HG03439 (cell line): Measurements from ENCODE around the gene TANGO6.
"Not testable (repeated sequence)": the region's sequence is repeated elsewhere in the genome, so short reads cannot be mapped to it uniquely, and the experiment has no call there.

Experiments
- ATAC-seq: cut with Tn5 transposase; IDR thresholded peaks from one replicate; pipeline ENCODE4 v1.9.1; 2021; ENCODE audit warnings: mild to moderate bottlenecking, moderate library complexity; ENCODE audit not compliant: unreplicated experiment

Gene TANGO6

DNA sequence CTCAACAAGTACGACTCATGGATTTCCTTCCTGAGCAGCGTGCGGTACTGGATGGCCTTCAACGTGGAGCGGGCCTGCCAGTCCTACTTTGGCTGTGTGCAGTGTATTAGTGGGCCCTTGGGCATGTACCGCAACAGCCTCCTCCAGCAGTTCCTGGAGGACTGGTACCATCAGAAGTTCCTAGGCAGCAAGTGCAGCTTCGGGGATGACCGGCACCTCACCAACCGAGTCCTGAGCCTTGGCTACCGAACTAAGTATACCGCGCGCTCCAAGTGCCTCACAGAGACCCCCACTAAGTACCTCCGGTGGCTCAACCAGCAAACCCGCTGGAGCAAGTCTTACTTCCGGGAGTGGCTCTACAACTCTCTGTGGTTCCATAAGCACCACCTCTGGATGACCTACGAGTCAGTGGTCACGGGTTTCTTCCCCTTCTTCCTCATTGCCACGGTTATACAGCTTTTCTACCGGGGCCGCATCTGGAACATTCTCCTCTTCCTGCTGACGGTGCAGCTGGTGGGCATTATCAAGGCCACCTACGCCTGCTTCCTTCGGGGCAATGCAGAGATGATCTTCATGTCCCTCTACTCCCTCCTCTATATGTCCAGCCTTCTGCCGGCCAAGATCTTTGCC, 271.1 kb downstream of the TANGO6 start:
- ATAC-seq: no peak

DNA sequence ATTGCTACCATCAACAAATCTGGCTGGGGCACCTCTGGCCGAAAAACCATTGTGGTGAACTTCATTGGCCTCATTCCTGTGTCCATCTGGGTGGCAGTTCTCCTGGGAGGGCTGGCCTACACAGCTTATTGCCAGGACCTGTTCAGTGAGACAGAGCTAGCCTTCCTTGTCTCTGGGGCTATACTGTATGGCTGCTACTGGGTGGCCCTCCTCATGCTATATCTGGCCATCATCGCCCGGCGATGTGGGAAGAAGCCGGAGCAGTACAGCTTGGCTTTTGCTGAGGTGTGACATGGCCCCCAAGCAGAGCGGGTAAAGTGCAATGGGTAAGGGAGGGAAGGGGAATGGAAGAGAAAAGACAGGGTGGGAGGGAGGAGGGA, 271.6 kb downstream of the TANGO6 start:
- ATAC-seq: no peak

DNA sequence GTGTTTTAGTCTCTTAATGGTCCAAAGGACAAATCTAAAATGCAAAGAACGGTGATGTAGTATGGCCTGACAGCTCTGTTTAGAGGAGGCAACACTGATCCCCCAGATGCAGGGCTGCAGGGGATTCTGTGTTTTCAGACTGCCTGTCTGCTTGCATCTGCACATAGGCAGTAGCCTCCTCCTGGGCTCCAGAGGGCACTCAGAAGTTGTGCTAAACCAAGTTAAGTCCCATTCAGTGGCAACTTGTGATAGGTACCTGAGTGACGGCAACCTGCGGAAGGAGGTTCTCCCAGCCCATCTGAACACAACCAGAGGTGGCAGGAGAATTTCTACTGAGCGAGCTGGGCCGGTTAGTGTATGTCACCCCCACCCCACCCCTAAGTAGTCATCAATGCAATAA, 272.0 kb downstream of the TANGO6 start:
- ATAC-seq: no peak

DNA sequence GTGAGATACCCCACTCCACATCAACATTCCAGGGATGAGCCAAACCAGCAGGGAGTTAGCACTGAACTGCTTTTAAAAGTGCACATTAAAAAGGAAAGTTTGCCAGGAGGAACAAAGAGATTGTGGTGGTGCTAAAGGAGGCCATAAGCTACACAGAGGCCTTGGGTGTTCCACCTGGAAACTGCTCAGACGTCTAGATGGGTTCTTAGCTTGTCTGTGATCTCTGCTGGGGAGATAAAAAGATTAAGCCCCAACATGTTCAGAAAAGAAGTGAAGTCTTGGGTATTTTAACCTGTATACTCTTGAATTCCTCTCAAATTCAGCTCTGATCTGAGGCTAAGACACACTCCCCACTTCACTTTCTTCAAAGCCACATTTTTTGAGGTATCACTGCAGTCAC, 272.5 kb downstream of the TANGO6 start:
- ATAC-seq: no peak

DNA sequence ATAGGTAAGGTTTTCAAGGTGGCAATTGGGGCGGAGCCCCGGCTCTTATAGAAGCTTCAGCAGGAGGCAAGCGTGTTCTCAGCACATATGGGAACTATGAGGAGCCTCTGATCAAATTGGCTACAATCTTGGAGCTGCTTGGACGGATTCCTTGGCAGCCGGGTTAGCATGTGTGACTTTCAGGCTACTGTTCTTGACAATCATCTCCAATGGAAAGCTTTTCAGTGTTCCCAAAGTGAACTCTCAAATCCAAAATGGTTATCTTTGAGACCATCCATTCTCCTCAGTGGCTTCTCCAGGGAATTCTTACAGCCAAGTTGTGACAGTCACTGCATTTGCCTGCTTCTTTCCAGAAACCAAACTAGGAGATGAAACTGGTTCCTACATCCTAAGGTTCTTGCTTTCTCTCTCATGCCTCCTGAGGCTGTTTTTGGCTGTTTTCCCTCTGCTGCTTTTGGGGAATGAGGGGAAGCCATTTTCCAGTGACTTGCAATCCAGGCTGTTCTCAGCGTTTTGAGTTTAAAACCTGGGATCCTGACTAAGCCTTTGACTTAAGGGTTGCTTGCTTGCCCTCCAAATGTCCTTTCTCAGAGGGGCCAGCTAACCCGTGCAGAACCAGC, 273.0 kb downstream of the TANGO6 start:
- no peak for ATAC-seq

DNA sequence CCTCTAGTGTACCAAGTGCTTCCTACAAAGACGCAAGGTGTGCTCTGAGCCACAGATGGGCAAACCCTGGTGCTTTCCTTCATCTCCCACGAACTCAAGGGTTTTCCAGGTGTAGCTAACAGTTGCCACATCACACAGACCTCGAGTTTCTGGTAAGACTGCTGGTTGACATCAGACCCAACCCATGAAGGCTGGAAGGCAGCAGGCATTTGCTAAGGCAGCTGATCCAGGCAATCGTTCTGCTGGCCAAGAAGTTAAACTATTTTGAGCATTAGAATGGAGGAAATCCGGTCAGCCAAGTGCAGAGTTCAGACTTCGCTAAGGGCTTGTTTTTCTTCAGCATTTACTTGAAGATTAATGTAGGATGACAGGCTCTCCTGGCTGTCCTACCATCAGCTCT, 273.6 kb downstream of the TANGO6 start:
- ATAC-seq: no peak

DNA sequence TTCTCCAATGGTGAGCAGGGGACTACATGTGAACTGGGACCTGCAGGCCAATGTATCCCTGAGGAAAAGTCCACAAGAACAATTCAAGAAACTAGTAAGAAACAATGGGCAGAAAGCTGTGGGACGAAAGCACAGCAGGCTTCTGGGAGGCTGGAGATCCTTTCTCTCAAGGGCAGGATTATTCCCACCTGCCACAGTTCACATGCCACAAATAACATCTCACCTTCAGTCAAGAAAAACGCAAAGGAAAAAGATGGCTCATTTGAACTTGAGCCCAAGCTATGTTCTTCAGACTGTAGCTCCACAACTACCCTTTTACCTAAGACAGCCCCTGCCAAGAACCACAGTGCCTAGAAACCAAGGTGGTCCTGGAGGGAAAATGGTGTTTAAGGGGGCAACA, 275.1 kb downstream of the TANGO6 start:
- ATAC-seq: no peak

DNA sequence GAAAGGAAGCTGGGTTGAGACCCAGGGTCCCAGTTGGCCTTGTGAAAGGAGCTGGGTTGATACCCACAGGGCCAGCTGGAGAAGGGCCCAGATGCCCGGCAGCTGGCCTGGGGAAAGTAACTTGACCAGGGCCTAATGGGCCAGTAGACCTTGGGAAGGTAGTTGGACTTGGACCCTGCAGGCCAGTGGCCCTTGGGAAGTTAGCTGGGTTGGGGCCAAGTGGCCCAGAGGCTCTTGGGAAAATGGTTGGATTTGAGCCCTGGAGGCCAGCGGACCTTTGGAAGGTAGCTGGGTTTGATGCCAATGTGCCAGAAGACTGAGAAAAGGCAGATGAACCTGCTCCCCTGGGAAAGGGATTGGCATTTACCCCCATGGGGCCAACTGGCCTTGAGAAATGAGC, 275.7 kb downstream of the TANGO6 start:
- ATAC-seq: no peak

DNA sequence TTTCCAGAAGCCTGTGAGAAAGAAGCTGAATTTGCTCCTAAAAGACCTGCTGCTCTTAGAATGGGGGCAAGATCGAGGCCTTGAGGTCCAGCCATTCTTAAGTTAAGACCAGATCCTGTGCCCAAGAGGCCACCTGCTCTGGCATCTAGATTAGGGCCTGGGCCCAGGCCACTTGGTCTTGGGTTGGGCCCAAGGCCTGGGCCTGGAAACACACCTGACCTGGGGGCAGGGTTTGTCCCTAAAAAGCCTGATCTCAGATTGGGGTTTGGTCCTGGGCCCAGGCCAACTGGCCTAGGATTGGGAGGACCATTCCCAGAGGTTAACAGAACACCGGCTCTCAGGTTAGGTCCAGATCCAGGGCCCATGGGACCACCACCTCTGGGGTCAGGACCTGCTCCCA, 276.2 kb downstream of the TANGO6 start:
- ATAC-seq: no peak

DNA sequence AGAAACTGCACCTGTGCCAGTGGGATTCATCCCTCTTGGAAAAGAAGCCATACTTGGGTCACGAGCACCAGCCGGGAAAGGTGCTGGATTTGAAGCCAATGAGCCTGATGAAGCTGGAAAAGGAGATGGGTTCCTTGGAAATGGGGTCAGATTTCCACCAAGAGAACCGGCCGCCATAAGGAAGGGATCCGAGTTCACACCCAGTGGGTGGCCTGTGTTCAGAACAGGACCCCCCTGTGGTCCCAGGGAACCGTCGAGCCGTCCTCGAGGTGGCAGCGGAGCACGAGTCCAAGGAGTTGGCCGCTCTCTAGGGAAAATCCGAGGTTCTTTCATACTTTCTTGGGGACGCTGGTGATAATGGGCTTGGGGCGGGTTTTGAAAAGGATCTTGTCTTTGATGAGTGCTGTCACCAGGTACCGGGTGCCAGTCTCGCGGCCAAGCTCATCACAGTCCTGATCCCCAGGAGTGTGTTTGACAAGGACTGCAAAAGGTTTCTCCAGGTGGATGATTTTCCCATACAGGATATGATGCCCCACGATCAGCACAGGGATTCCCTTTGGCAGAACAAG, 276.8 kb downstream of the TANGO6 start:
- no peak for ATAC-seq

DNA sequence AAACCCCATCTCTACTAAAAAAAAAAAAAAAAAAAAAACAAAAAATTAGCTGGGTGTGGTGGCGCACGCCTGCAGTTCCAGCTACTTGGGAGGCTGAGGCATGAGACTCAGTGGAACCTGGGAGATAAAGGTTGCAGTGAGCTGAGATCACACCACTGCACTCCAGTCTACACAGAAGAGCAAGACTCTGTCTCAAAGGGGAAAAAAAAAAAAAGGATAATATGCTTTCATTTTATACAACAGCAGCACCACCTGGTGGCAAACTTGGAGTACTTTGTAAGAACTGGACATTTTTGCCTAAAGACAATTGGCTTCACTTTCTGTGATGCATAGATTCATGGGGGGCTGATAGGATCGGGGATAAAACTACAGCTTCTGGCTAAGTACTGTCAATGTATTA, 280.6 kb downstream of the TANGO6 start:
- ATAC-seq: no peak

DNA sequence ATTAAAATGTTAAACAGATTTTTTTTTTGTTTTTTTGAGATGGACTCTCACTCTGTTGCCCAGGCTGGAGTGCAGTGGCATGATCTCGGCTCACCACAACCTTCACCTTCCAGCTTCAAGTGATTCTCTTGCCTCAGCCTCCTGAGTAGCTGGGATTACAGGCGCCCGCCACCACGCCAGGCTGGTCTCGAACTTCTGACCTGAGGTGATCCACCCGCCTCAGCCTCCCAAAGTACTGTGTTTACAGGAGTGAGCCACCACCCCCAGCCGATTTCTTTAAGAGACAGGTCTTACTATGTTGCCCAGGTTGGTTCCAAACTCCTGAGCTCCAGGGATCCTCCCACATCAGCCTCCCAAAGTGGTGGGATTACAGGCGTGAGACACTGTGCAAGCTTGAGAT, 281.1 kb downstream of the TANGO6 start:
- ATAC-seq: not testable (repeated sequence)

DNA sequence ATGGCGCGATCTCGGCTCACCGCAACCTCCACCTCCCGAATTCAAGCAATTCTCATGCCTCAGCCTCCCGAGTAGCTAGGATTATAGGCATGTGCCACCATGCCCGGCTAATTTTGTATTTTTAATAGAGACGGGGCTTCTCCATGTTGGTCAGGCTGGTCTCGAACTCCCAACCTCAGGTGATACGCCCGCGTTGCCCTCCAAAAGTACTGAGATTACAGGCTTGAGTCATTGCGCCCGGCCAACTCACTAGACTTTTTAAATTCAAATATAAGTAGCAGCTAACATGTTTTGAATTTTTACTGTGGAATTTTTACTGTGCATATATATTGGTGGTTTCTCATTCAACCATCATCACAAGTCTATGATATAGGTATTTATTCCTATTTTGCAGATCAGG, 281.6 kb downstream of the TANGO6 start:
- ATAC-seq: not testable (repeated sequence)

DNA sequence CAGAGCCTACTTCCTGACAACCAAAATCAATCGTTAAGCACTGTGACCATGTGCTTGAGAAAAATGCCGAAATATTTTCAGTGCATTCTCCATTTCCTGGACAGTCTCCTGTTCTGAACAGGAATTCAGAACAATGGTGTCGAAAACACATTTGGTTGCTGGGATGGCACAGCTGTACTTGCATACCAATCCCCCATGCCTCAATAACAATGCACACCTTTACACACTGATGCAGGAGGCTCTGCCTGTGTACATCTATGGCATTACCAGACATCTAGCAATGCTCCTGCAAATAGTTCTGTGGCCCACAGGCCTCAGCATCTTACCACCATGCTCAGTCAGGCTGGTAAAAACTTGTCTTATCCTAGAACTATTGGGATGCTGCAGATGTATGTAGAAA, 282.9 kb downstream of the TANGO6 start:
- no peak for ATAC-seq

DNA sequence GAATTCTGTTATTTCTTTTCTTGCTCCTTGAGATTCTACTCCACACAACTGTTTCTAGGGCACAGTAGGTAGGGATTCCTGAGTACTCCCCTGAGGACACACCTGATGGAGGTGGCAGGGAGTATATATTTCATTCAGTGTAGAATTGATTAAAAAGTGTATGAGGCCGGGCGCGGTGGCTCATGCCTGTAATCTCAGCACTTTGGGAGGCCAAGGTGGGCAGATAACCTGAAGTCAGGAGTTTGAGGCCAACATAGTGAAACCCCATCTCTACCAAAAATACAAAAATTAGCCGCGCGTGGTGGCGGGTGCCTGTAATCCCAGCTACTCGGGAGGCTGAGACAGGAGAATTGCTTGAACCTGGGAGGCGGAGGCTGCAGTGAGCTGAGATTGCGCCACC, 283.5 kb downstream of the TANGO6 start:
- ATAC-seq: not testable (repeated sequence)

DNA sequence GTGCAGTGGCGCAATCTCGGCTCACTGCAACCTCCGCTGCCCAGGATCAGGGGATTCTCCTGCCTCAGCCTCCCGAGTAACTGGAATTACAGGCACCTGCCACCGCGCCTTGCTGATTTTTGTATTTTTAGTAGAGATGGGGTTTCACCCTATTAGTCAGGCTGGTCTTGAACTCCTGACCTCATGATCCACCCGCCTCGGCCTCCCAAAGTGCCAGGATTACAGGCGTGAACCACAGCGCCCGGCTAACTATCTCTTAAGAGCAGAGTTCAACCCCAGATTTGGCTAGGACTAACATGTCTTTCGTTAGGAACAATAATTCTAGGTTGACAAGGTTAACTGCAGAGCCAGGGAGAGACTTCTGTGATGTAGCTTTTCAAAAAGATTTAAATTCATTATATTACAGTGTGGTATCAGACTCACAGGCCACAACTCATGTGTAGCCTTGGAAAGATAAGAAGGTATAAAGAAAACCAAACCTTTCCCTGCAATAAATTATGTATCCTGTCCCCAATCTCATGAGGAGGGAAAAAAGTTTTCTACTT, 284.7 kb downstream of the TANGO6 start:
- no peak for ATAC-seq

DNA sequence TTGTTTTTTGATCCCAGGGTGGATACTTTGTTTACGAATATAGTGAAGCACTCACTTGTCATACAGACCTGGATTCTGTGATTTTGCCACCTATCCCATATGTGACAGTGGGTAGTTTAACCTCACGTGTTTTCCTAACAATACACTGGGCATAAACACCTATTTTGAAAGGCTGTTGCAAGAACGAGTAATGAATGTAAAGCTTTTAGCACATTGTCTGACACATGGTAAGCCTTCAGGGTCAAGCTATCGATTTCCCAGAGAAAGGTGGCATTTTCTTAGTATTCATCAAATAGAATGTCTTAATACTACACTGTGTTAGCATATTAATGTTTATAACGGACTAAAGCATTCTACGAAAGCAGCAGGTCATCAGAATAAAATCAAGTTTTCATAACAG, 287.1 kb downstream of the TANGO6 start:
- no peak for ATAC-seq

DNA sequence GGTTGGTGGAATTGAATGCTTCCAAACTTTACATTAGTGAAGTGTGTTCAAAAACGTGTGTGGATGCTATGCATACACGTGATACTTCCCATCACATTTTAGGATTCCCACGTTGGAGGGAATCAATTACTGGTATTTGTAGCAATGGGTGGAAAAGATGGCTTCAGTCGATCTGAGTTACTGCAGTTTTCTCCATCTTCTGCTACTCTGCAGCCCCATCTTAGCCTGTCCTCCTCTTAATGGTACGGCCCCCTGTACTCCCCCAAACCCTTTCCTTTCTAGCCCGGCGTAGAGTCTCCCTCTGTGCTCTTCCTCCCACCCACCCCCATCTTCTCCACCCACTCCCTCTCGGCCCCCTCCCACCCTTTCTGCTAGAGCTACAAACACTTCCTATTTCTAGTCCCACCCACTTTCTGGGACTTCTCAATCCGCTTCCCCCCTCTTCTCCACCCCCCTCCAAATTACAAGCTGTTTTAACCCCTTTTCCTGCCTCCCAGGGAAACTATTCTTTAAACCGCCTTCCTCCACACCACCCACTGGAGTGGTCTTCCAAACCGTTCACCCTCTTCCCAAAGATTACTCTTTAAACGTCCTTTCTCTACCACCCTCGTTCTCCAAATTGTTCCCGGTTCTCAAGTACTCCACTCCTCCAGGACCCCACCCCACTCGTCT, 288.0 kb downstream of the TANGO6 start:
- ATAC-seq: no peak

DNA sequence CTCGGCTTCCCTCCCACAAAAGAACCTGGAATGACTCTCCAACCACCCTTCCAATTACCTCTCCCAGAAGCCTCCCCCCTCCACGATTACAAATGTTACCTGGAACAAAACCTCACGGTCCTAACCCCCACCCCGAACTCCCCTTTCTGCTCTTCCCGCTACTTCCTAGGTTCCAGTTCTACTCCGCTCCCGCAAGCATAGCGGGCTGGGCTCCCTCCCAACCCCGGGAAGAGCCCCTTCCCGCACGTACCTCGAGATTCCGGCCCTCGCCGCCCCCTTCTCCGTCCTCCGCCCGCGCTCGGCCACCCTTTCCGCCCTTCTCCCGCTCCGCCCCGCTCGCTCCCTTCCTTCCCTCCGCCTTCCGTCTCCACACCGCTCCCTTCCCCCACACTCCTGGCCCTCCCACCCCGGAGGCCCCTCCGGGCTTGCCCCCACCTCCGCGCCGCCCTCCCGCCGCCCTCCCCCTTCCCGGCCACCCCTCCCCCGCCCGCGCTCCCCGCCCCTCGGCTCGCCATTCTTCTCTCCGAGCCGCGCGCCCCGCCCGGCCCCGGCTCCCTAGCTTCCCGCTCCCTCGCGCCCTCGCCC, 288.6 kb downstream of the TANGO6 start:
- peak; percentile 39 for ATAC-seq

DNA sequence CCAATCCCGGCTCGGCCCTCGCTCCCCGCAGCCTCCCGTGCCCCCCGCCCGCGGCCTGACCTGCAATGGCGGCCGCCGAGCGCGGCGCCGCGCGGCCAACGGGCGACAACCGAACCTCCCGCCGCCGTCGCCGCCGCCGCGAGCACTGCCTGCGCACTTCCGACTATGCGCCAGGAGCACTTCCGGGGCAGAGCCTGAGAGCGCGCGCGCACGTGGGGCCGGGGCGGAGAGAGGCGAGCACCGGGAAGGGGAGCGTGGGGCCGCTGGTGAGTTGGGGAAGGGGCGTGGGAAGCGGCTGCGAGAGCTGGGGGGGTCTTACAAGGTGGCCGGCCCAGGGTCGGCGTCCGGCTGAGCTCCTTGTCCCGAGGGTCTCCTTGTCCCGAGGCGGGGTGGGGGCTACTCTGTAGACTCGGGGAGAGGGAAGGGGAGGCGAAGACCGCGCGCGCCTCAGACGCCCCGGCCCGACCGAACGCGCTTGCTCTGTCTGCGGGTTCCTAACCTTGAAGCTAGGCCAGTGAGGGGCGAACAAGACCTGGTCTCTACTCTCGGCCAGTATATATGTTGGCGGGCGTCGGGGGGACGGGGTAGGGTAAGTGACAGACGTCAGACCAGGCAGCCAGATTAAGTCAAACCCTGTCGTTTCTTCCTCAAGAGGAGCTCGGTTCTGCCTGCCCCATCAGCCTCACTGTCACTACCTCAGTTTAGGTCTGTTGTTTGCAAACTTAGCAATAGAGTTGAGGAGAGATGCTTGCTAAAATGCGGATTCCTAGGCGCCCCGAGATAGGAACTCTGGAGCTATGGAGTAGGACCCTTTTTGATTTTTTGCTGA, 289.3 kb downstream of the TANGO6 start, which contains the start of the genes CHTF8 and UTP4:
CHTF8 (minus strand) TSS at position 165 of the 829 bp plus-strand sequence. CDS start 11,130 bp downstream, outside the sequence.
UTP4 (plus strand) TSS at position 226 of the 829 bp plus-strand sequence. CDS start 811 bp downstream, outside the sequence.
- peak; percentile 87 for ATAC-seq
